GM12801 (cell line): ENCODE results near the gene MACROD1.

Source experiments
- CTCF ChIP-seq: IDR thresholded peaks from one replicate; pipeline ENCODE4 v1.5.1; 2011; ENCODE audit warnings: control low read depth; ENCODE audit not compliant: insufficient read length; ENCODE audit errors: extremely low read depth

The MACROD1 gene

GRCh38 chr11:64207256-64208085, 41.6 kb upstream of the MACROD1 start:
- no peak for TF ChIP-seq CTCF

DNA sequence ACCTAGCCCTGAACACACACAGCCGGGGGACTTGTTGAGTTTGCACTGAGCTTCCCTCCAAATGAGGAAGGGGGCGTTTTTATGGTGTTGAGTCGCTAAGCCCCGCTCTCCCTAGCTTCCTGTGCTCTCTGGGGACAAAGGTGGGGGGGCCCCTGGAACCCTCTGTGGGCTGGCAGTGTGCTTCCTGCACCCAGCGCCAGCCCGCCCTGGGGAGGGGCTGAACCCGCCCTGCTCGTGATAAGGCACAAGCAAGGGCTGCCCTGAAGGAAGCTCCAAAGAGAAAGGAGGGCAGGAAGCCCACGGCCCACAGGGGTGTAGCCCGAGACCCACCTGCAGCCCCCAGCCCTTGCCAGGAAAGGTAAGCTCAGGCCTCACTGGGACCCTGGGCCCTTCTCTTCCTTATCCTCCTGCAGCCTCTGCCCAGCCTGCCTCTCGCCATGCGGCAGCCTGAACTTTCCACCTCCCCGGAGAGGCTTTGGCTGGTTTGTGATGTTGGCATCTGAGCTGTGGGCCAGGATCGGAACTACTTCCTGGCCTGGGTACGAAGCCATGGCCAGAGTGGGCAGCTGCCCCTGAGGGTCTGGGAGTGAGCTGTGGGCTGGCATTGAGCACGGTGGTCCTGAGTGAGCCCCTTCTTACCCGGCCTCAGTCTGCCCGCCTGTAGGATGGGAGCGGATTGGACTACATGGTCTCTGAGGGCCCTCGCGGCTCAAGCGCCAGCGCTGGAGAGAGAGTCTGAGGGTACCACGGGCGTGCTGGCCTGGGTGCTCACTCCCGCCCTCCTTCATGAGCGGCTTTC, 40.7 kb upstream of the MACROD1 start, which contains the start of gene FERMT3:
Gene FERMT3 (plus strand): TSS at position 265 of the 799 bp plus-strand sequence. CDS start 644 bp downstream, outside the sequence.
- no peak for TF ChIP-seq CTCF

GRCh38 chr11:64204464-64204989, 38.6 kb upstream of the MACROD1 start:
- no peak for TF ChIP-seq CTCF

- TF ChIP-seq CTCF = no peak
Measured at GRCh38 chr11:64204080-64204440, 38.1 kb upstream of the MACROD1 start.

- no peak for TF ChIP-seq CTCF
Measured at GRCh38 chr11:64203421-64204079, 37.6 kb upstream of the MACROD1 start.

GRCh38 chr11:64202992-64203391, 37.1 kb upstream of the MACROD1 start:
- TF ChIP-seq CTCF = no peak

- TF ChIP-seq CTCF = no peak
Measured at GRCh38 chr11:64201543-64201942, 35.6 kb upstream of the MACROD1 start.
